MCF 10A (cell line): ENCODE results near the gene ASPHD2. TPM values are rescaled to one million over a fixed set of nuclear protein-coding genes. Genes with fewer than 3 reads are reported as not detected.
A peak's percentile ranks its signal among the peaks of the same experiment; 100 is the strongest.

Experiments
- BruUV-seq: library from RNA; stranded (reverse); fragments of 400-500 nt; replicated peaks from 2 replicates; lab custom pipeline; 2021; lab: Mats Ljungman, UMichigan
- CTCF ChIA-PET: fragments of 300-600 bp; sonication (Branson Sonifier 250); formaldehyde crosslinking; extraction: SDS; loops from one replicate; lab custom pipeline; 2021; ENCODE audit warnings: antibody characterized with exemption, inconsistent platforms; lab: Yijun Ruan, JAX
- POLR2A ChIA-PET: fragments of 300-600, 350-650 bp; sonication (Branson Sonifier 250); formaldehyde crosslinking; extraction: SDS; loops from one replicate; lab custom pipeline; 2020; ENCODE audit warnings: antibody characterized with exemption, inconsistent platforms; lab: Yijun Ruan, JAX
- DNase-seq: peaks from one replicate; pipeline ENCODE4 v3.0.0-alpha.2; 2018; ENCODE audit not compliant: unreplicated experiment
- H3K27ac Mint-ChIP-seq: one replicate; pipeline ENCODE4 v1.8.0; 2022; ENCODE audit warnings: mild to moderate bottlenecking, low read depth, mixed read lengths; ENCODE audit not compliant: unreplicated experiment
- H3K27me3 Mint-ChIP-seq: one replicate; pipeline ENCODE4 v1.8.0; 2022; ENCODE audit warnings: mixed read lengths; ENCODE audit not compliant: insufficient read depth, unreplicated experiment
- H3K36me3 Mint-ChIP-seq: one replicate; pipeline ENCODE4 v1.8.0; 2022; ENCODE audit warnings: mild to moderate bottlenecking, moderate library complexity, mixed read lengths; ENCODE audit not compliant: insufficient read depth, unreplicated experiment
- H3K4me1 Mint-ChIP-seq: one replicate; pipeline ENCODE4 v1.8.0; 2022; ENCODE audit warnings: mixed read lengths; ENCODE audit not compliant: insufficient read depth, unreplicated experiment
- H3K4me3 Mint-ChIP-seq: one replicate; pipeline ENCODE4 v1.8.0; 2022; ENCODE audit warnings: mild to moderate bottlenecking, moderate library complexity, mixed read lengths; ENCODE audit not compliant: unreplicated experiment
- H3K9me3 Mint-ChIP-seq: one replicate; pipeline ENCODE4 v1.8.0; 2022; ENCODE audit warnings: mixed read lengths; ENCODE audit not compliant: unreplicated experiment
- intact Hi-C: fragments of 100-400 bp; cut with micrococcal nuclease; formaldehyde crosslinking; loops from 2 replicates; pipeline ENCODE4 v1.14.1; 2022
- total RNA-seq: library from RNA; stranded (reverse); gene quantifications from 2 replicates; pipeline ENCODE4 v1.2.3, GENCODE V29; 2022
- TF ChIP-seq, protein P1 (sequence below): fragments of 200-600 bp; IDR thresholded peaks from one replicate; pipeline ENCODE4 v1.8.0; 2022; ENCODE audit warnings: antibody characterized with exemption, mild to moderate bottlenecking; ENCODE audit not compliant: unreplicated experiment

ASPHD2 gene
- total RNA-seq, 1 experiment from 2014 or later = 4.8 TPM

DNA sequence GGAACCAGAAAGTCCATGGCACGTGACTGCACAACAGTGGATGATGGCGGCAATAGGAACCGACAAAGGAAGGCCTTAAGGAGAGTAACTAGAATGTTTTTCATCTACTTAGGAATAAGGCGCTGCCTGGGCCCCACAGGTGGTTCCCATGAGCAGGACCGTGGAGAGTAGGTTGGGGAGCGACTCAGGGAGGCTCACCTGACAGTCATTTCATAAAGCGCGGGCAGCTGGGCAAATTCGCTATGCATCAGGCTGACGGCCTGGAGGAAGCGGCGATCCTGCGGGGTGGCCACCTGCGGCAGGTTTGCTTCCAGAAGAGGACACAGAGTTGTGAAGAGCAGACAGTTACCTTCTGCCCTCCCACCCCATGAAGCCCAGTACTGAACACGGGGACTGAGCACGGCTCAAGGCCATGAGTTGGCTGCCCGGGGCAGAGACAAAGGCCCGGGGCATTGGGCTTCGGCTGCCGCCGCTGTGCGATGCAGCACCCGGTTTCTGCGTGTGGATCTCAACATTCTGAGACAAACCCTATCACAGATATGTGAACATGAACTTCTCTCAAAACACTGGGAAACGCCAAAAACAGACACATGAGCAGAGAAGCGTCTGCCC is 28.7 kb downstream of the ASPHD2 start:
- ChIA-PET CTCF (interaction anchor here (0.6 to 0.7 kb wide), 3 partner anchors 9 to 66 kb away, joined by 3 read pairs; no protein-coding TSS in a partner anchor), POLR2A (interaction anchor here (0.6 kb wide), 1 partner anchor 87 kb away, joined by 4 read pairs; no protein-coding TSS in a partner anchor)
- TF ChIP-seq, protein P1, sequence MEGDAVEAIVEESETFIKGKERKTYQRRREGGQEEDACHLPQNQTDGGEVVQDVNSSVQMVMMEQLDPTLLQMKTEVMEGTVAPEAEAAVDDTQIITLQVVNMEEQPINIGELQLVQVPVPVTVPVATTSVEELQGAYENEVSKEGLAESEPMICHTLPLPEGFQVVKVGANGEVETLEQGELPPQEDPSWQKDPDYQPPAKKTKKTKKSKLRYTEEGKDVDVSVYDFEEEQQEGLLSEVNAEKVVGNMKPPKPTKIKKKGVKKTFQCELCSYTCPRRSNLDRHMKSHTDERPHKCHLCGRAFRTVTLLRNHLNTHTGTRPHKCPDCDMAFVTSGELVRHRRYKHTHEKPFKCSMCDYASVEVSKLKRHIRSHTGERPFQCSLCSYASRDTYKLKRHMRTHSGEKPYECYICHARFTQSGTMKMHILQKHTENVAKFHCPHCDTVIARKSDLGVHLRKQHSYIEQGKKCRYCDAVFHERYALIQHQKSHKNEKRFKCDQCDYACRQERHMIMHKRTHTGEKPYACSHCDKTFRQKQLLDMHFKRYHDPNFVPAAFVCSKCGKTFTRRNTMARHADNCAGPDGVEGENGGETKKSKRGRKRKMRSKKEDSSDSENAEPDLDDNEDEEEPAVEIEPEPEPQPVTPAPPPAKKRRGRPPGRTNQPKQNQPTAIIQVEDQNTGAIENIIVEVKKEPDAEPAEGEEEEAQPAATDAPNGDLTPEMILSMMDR = no peak
- no peaks in the 10 kb centered on the region for H3K4me1 Mint-ChIP-seq
- no peak overlapping the region for H3K4me3 Mint-ChIP-seq
- H3K27ac Mint-ChIP-seq = no peak overlapping the region
- intact Hi-C loops = no loop called here
- peaks cover 49% of the 10 kb centered on the region for H3K36me3 Mint-ChIP-seq
- DNase-seq = no peak
- no peaks in the 10 kb centered on the region for H3K27me3 Mint-ChIP-seq
- no peaks in the 10 kb centered on the region for H3K9me3 Mint-ChIP-seq
- BruUV-seq = no TSS peak

DNA sequence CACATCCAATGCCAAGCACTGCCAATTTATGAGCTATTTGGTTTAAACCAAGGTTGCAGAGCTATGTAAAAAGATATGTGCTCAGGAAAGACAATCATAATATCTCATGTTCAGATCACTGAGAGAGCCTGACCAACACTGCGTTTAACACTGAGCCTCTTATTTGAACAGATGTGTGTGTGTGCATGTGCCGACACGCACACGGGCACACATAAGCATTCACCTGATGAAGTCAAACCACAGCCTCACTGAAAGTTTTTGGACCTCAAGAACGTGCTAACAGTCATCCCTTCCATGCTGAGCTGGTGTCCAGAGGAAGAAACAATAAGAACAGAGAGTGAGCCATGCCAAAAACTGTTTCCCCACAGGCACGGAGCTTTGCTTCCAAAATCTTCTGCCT is 31.1 kb downstream of the ASPHD2 start:
- intact Hi-C loops = loop anchor here (5.0 kb wide), 1 partner anchor 43 kb away; no protein-coding TSS in a partner anchor

DNA sequence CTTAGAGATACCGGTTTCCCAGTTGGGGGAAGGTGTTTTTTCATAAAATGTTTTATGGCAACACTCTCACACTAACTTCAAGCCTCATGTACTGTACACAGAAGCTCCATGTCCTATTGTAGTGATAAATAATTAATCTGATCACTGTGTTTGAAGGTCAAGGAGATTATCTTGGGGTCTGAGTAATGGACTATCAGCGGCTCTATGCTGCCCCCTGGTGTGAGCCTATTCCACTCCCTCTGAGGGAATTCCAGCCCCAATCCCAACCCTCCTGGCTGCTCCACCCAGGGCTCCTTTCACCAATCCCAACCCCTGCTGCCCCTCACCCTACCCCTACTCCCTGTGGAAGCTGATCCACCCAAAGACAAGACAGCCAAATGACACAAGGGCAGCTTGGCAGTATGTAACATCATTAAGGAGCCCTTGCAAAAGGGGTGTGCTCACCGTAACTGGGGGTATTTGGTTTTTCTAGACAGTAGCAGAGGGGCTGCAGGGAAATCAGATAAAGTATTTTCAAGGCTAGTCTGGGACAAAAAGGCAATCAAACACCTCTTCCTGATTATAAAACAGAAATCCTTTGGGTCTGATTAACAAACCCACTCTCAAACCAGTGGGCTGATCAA is 32.2 kb downstream of the ASPHD2 start:
- H3K27me3 Mint-ChIP-seq = no peaks in the 10 kb centered on the region
- ChIA-PET POLR2A (interaction anchor here (1.3 to 1.7 kb wide), 3 partner anchors 9 to 63 kb away, joined by 5 to 6 read pairs (median 6); no protein-coding TSS in a partner anchor), CTCF (interaction anchor here (0.6 to 5.4 kb wide), 41 partner anchors 9 to 719 kb away, joined by 3 to 172 read pairs (median 5); partner anchors contain the start of genes HPS4 and SRRD)
- peaks cover 7% of the 10 kb centered on the region for H3K4me1 Mint-ChIP-seq
- H3K36me3 Mint-ChIP-seq = peaks cover 63% of the 10 kb centered on the region
- BruUV-seq = no TSS peak
- no peak overlapping the region for H3K27ac Mint-ChIP-seq
- intact Hi-C loops = loop anchor here (1.0 to 5.0 kb wide), 2 partner anchors 44 to 63 kb away; no protein-coding TSS in a partner anchor
- DNase-seq = peak; percentile 61
- TF ChIP-seq, protein P1 = peak; percentile 68
- H3K4me3 Mint-ChIP-seq = no peak overlapping the region
- H3K9me3 Mint-ChIP-seq = no peaks in the 10 kb centered on the region

More for the DNA sequence above, 31.1 kb downstream of the ASPHD2 start:
- H3K4me3 Mint-ChIP-seq = no peak overlapping the region
- no TSS peak for BruUV-seq
- H3K27me3 Mint-ChIP-seq = no peaks in the 10 kb centered on the region
- no peaks in the 10 kb centered on the region for H3K9me3 Mint-ChIP-seq
- CTCF ChIA-PET = interaction anchor here (0.6 to 5.4 kb wide), 30 partner anchors 8 to 893 kb away, joined by 3 to 172 read pairs (median 6); partner anchors contain the start of genes HPS4 and SRRD
- no peak overlapping the region for H3K27ac Mint-ChIP-seq
- TF ChIP-seq, protein P1 = no peak
- POLR2A ChIA-PET = interaction anchor here (1.3 to 1.4 kb wide), 4 partner anchors 43 to 96 kb away, joined by 3 to 6 read pairs (median 4); no protein-coding TSS in a partner anchor
- DNase-seq = no peak
- H3K36me3 Mint-ChIP-seq = peaks cover 59% of the 10 kb centered on the region
- peaks cover 7% of the 10 kb centered on the region for H3K4me1 Mint-ChIP-seq

DNA sequence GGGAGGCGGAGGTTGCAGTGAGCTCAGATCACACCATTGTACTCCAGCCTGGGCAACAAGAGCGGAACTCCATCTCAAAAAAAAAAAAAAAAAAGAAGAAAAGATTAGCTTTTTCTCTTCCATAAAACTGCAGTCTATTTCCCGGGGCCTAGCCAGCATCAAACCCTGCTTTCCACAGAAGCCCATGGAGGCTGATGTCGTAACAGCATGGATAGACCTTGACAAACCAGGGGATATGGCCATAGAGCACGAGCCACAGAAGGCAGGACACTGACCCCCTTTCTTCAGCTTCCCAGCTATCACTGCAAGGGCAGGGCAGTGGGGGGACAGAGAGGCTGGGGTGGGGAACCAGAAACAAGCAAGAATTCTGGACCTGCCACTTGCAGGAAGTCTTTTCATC is 33.0 kb downstream of the ASPHD2 start:
- BruUV-seq = no TSS peak
- ChIA-PET CTCF (interaction anchor here (0.7 to 5.4 kb wide), 23 partner anchors 10 to 852 kb away, joined by 3 to 172 read pairs (median 10); no protein-coding TSS in a partner anchor), POLR2A (interaction anchor here (1.7 kb wide), 1 partner anchor 8 kb away, joined by 5 read pairs; no protein-coding TSS in a partner anchor)
- no peak overlapping the region for H3K4me3 Mint-ChIP-seq
- no peaks in the 10 kb centered on the region for H3K27me3 Mint-ChIP-seq
- peaks cover 7% of the 10 kb centered on the region for H3K4me1 Mint-ChIP-seq
- intact Hi-C loops = loop anchor here (5.0 kb wide), 1 partner anchor 45 kb away; no protein-coding TSS in a partner anchor
- no peak overlapping the region for H3K27ac Mint-ChIP-seq
- TF ChIP-seq, protein P1 = no peak
- no peaks in the 10 kb centered on the region for H3K9me3 Mint-ChIP-seq
- DNase-seq = no peak
- H3K36me3 Mint-ChIP-seq = peaks cover 70% of the 10 kb centered on the region
